ENCODE results near the gene C1orf116.

- no peak for TF ChIP-seq CTCF (IDR thresholded peaks at IDR 0.05)
- no peak for TF ChIP-seq POLR2A (IDR thresholded peaks at IDR 0.05)
- TF ChIP-seq POLR2AphosphoS5 (IDR thresholded peaks at IDR 0.05), result no peak
These were observed 12.9 kb upstream of the C1orf116 start for GRCh38 chr1:207045453-207045852.

All from prostate gland (tissue), 2 donors.